K562 (cell line): ENCODE measurements around the gene PABPC1L. TPM values are rescaled to one million over a fixed set of nuclear protein-coding genes. Genes with fewer than 3 reads are reported as not detected.

Experiments
- ADNP ChIP-seq: fragments of 200-800 bp; sonication (Bioruptor generic); IDR thresholded peaks from 2 replicates; pipeline ENCODE4 v1.6.1; 2016; ENCODE audit warnings: missing genetic modification characterization, missing compliant biosample characterization
- BRD4 ChIP-seq: fragments of 200-600 bp; sonication (generic); IDR thresholded peaks from 2 replicates; pipeline ENCODE4 v1.6.1; 2017; ENCODE audit warnings: inconsistent platforms
- CBX3 ChIP-seq, 2 experiments: IDR thresholded peaks; 1 replicate in 1 of 2; 2 replicates in 1 of 2; pipeline ENCODE4 v1.6.1; 2012; ENCODE audit warnings: inconsistent platforms in 2 of 2, low read length in 2 of 2, borderline replicate concordance in 1 of 2, control low read depth in 1 of 2
- CC2D1A ChIP-seq: fragments of 450-650 bp; IDR thresholded peaks from 2 replicates; pipeline ENCODE4 v1.6.1; 2017; ENCODE audit warnings: mild to moderate bottlenecking
- COPS2 ChIP-seq: fragments of 450-650 bp; conservative IDR thresholded peaks from 2 replicates; pipeline ENCODE4 v1.6.1; 2016; ENCODE audit warnings: mild to moderate bottlenecking, moderate library complexity
- CTBP1 ChIP-seq: fragments of 450-650 bp; IDR thresholded peaks from 2 replicates; pipeline ENCODE4 v1.6.1; 2016; ENCODE audit warnings: borderline replicate concordance
- ETV6 ChIP-seq, 3 experiments: fragments of 150-350 bp in 1 of 3; sonication (generic) in 1 of 3; formaldehyde crosslinking in 1 of 3; IDR thresholded peaks; 2 replicates each; pipeline versions ENCODE4 v1.6.1 to v1.8.0; 2014 to 2022; ENCODE audit warnings: borderline replicate concordance in 2 of 3, low read depth in 2 of 3, antibody characterized with exemption in 1 of 3, low read length in 1 of 3, mild to moderate bottlenecking in 1 of 3, missing genetic modification reagents in 1 of 3
- GTF2E2 ChIP-seq: fragments of 200-800 bp; sonication (Bioruptor generic); IDR thresholded peaks from 2 replicates; pipeline ENCODE4 v1.6.1; 2016; ENCODE audit warnings: missing genetic modification characterization, missing compliant biosample characterization
- HDAC2 ChIP-seq: fragments of 450-650 bp; IDR thresholded peaks from 2 replicates; pipeline ENCODE4 v1.6.1; 2016; ENCODE audit warnings: mild to moderate bottlenecking
- KLF16 ChIP-seq: IDR thresholded peaks from 2 replicates; pipeline ENCODE4 v1.6.1; 2016; ENCODE audit warnings: antibody characterized with exemption
- MAFG ChIP-seq: fragments of 450-650 bp; conservative IDR thresholded peaks from 2 replicates; pipeline ENCODE4 v1.6.1; 2016; ENCODE audit warnings: missing genetic modification characterization, missing compliant biosample characterization
- NCOA2 ChIP-seq, 2 experiments: fragments of 450-650 bp; IDR thresholded peaks; 2 replicates each; pipeline ENCODE4 v1.6.1; 2018; ENCODE audit warnings: mild to moderate bottlenecking in 2 of 2, moderate library complexity in 1 of 2; ENCODE audit not compliant: partially characterized antibody in 2 of 2
- ZNF133 ChIP-seq: fragments of 250-450 bp; sonication (Bioruptor Pico); IDR thresholded peaks from 2 replicates; pipeline ENCODE4 v1.4.0; 2020; ENCODE audit warnings: mild to moderate bottlenecking
- ZNF316 ChIP-seq: fragments of 450-650 bp; IDR thresholded peaks from 2 replicates; pipeline ENCODE4 v1.6.1; 2016
- ZNF644 ChIP-seq: fragments of 200-800 bp; sonication (Bioruptor generic); IDR thresholded peaks from 2 replicates; pipeline ENCODE4 v1.6.1; 2016; ENCODE audit warnings: low read depth, missing genetic modification characterization, missing compliant biosample characterization
- polyA plus RNA-seq, 8 experiments: library from polyadenylated mRNA; depleted of rRNA in 4 of 8; stranded (reverse) in 5 of 8; unstranded in 3 of 8; fragments of >200 nt; fragmentation: Nextera tagmentation in 2 of 8; fragmentation: Illumina TruSeq in 1 of 8; extraction: Ambion mirVana in 2 of 8; extraction: Trizol in 1 of 8; gene quantifications; 2 replicates each; pipeline versions ENCODE4 v1.2.1 to v1.2.3, GENCODE V29; 2011 to 2014; ENCODE audit warnings: inconsistent platforms in 1 of 8, missing spikeins in 1 of 8
- total RNA-seq, 7 experiments: library from RNA; depleted of rRNA in 6 of 7; stranded (reverse); fragments of >200 nt in 6 of 7; fragmentation: Illumina TruSeq in 2 of 7; extraction: Trizol in 2 of 7; gene quantifications; 2 replicates each; pipeline versions ENCODE4 v1.2.1 to v1.2.3, GENCODE V29; 2011 to 2021; ENCODE audit warnings: low replicate concordance in 1 of 7
- TF ChIP-seq, protein P1 (sequence below): fragments of 250-450 bp; sonication (Bioruptor Pico); IDR thresholded peaks from 2 replicates; pipeline ENCODE4 v1.8.0; 2021; ENCODE audit warnings: moderate library complexity, mild to moderate bottlenecking, inconsistent platforms

PABPC1L gene
- total and polyA plus RNA-seq, 9 of the 15 experiments (the other 6 are each of a cell fraction or from before 2014, with no cell fraction given) = 6.0 to 90.3 (median 15.8) TPM

DNA sequence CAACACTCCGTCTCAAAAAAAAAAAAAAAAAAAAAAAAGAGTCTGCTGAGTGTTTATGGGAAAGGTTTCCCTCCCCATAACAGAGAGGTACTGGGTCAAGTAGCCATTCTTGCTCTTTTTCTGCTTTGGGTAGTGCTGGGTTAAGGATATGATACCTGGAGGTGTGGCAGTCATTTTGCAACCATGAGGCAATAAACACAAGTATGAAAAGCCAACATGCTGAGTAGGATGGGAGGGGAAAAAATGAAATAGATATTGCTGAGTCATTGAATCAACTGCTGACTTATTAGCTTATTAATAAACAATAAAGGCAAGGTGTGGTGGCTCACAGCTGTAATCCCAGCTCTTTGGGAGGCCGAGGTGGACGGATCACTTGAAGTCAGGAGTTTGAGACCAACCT lies 52.6 kb downstream of the PABPC1L start (continued):
- TF ChIP-seq ZNF644 (no peak), BRD4 (no peak), KLF16 (no peak), HDAC2 (peak; percentile 57; the same call in 1 of the 2 replicates), NCOA2 (IDR thresholded peaks at IDR 0.05; ENCODE audit: partially characterized antibody in 2 of 2) (no peak), ADNP (tag) (peak; percentile 57), MAFG (peak; percentile 90), CTBP1 (no peak), ETV6 (IDR thresholded peaks at IDR 0.05; ENCODE audit: borderline replicate concordance in 1 of 2, low read depth in 2 of 2, low read length in 1 of 2) (no peak), ETV6 (CRISPR knock-in tag; IDR thresholded peaks at IDR 0.05; ENCODE audit: borderline replicate concordance) (no peak), ZNF133 (CRISPR knock-in tag) (no peak), CC2D1A (no peak), ZNF316 (peak; percentile 97), CBX3 (IDR thresholded peaks at IDR 0.05; ENCODE audit: borderline replicate concordance in 1 of 2, low read length in 2 of 2) (peak in 1 of 2 experiments; percentile 70; a peak in 1 of 3 replicates), GTF2E2 (no peak), COPS2 (no peak)
- TF ChIP-seq, protein P1, sequence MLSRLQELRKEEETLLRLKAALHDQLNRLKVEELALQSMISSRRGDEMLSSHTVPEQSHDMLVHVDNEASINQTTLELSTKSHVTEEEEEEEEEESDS (CRISPR knock-in tag) = no peak
- TF ChIP-seq, all 486 proteins: peak for 21
